ENCODE results near the gene IFTAP. TPM values are rescaled to one million over a fixed set of nuclear protein-coding genes. Genes with fewer than 3 reads are reported as not detected.

Gene IFTAP
- total RNA-seq, 1 donor from 2014 or later = 31.4 TPM

Other genes with a start within 250 kb of the IFTAP start
- gene TRAF6, start 84.2 kb upstream of the IFTAP start, total RNA-seq = 12.5 TPM
- 2.2 TPM for gene RAG1, start 26.5 kb upstream of the IFTAP start, total RNA-seq
- 0.21 TPM for gene RAG2, start 3.7 kb downstream of the IFTAP start, total RNA-seq

Data from tongue (tissue), 1 donor.